COR-L47 (cell line): ENCODE measurements around the gene MCM3AP.
A peak's percentile ranks its signal among the peaks of the same experiment; 100 is the strongest.

Experiments
- DNase-seq: peaks from one replicate; lab custom pipeline; 2025; lab: John Stamatoyannopoulos, UW

Gene MCM3AP

DNA sequence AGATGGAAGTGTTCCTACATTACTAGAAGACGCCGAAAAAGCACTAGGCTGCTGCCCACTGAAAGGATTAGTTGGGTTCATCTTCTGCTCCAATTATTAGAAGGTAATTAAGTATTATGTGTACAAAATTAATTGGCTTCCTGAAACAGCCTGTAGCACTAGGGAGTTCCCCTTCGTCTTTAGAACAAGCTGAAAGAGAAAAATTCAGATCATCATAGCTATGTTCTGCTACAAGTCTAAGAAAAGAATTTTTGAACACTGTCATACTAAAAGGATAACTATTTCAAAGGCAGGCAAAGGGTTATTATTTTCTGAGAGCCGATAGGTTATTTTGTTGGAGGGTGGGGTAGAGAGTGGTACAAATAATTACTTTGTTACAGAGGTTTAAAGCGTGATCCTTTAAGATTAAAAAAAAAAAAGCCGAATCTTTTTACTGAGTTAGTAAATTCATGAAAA is at the start of gene MCM3AP:
Gene MCM3AP (minus strand): TSS at position 406 of the 456 bp plus-strand sequence. CDS start 325 bp downstream, at position 81.
- no peak for DNase-seq

DNA sequence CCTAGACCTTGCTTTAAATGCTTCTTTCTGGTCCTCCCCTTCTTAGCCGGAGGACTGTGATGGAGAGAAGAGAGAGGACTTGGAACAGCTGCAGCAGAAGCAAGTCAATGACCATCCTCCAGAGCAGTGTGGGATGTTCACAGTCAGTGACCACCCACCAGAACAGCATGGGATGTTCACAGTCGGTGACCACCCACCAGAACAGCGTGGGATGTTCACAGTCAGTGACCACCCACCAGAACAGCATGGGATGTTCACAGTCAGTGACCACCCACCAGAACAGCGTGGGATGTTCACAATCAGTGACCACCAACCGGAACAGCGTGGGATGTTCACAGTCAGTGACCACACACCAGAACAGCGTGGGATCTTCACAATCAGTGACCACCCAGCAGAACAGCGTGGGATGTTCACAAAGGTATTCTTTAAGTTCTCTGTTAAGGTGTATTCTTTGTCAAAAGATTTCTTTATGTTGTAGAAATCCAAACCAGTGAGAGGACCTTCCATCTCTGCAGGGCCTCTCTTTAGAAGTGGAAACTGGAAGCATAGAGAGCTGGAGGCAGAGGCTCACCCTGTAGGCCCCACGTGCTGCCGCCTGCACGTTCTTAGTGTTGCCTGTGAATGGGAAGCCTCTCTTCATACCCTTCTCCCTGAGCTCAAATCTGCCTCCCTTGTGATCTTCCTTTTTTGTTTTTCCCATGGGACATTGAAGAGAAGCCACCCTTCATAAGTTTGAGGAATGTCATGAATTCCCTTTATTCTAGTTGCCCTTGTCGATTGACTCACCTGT is 49.1 kb upstream of the MCM3AP start:
- DNase-seq: no peak

DNA sequence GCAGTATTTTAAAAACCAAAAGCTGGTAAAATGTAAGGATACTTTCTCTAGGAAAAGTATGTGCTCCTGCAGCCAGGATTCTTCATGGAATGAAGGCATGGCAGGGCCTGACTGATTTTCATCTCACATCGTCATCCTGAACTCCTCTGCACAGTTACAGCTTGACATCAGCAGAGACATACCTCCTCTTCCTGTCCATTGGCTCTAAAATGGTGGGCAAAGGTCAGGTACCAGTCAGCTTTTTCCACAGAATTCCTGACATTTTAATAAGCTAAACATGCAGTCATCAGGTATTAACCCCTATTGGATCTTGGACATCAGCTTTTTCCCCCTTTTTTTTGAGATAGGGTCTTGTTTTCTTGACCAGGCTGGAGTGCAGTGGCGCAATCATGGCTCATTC is 44.4 kb upstream of the MCM3AP start:
- no peak for DNase-seq

DNA sequence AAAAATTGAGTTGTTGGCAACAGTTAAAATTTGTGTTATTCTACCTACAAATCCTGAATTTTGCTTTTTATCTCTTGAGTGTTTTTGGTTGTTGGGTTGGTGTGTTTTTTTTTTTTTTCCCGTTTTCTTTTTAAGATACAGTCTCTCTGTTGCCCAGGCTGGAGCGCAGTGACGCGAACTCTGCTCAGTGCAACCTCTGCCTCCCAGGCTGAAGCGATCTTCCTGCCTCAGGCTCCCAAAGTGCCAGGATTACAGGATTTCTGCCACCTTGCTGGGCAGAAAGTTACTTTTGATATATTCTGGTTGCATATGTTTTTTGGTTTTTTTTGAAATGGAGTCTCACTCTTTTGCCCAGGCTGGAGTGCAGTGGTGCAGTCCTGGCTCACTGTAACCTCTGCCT is 42.7 kb upstream of the MCM3AP start:
- DNase-seq: no peak

DNA sequence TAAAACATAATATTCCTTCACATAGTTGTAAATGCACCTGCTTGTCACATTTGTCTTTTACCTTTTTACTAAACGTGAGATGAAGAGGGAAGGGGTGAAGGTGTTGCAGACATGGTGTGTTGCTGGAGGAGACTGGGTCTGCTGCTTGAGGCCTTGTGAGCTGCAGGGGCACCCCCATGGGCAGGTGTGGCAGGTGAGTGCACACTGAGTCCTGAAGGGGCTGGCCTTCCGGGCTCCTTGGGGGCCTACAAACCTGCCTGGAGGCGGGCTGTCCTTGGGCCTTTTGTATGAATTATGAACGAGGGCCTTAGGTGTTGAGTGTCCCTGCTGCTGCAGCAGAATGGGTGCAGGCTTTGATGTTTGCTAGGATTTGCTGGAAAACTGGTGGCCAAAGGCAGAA is 42.3 kb upstream of the MCM3AP start:
- DNase-seq: no peak

DNA sequence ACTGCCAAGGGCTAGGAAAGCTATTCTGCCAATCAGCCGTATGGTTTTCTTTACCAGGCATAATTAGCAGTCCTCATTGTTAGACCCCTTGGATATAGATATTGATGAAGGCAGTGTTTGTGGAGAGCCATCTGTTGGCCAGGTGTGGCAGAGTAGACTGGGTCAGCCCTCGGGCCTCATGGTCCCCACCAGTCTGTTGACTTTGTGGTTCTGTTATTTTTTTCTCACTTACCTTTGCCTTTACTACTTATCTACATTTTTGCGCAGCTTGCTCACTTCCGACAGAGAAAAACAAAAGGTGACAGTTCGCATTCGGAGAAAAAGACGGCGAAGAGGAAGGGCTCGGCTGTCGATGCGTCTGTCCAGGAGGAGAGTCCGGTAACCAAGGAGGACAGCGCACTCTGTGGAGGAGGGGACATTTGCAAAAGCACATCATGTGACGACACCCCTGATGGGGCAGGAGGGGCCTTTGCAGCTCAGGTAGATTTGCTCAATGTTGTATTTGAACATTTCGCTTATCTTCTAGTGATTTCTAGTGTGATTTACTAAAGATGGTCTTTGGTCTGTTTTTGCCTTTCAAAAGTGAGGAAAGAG is 40.8 kb upstream of the MCM3AP start:
- DNase-seq: peak; percentile 16

DNA sequence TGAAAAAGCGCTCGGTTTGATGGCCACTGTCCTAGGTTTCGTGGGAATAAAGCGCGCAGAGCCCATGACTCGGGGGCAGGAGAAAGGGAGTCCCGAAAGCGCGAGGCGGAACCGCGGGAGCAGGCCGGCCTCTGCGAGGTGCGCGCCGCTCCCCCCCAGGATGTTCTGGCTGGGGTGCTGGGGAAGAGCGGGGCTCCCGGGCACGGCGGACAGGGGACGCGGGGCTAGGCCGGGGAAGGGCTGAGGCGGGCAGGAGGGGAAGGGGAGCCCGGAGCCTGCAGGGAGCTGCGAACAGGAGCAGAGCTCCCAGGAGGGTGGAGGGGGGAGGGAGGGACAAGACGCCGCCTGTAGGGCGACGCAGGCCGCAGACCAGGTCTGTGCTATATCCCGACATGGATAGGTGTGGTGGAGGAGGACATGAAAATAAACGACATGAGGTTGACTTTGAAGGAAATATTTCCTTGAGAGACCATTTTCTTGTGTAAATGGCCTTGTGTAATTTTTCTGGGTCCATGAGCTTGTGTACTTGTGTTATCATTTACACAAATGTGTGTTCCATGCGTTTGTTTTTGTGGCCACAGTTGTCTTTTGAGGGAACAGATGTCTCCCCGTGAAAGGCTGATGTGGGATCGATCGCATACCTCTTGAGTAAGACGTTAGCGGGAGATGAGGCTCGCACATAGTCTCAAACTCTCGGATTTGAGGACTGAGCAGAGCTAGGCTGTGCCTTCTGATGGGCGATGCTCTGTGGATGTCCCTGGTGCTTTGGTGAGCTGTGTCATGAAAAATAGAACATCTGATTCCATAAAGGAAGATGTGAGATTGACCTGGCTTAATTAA is 39.9 kb upstream of the MCM3AP start:
- DNase-seq: peak; percentile 38

DNA sequence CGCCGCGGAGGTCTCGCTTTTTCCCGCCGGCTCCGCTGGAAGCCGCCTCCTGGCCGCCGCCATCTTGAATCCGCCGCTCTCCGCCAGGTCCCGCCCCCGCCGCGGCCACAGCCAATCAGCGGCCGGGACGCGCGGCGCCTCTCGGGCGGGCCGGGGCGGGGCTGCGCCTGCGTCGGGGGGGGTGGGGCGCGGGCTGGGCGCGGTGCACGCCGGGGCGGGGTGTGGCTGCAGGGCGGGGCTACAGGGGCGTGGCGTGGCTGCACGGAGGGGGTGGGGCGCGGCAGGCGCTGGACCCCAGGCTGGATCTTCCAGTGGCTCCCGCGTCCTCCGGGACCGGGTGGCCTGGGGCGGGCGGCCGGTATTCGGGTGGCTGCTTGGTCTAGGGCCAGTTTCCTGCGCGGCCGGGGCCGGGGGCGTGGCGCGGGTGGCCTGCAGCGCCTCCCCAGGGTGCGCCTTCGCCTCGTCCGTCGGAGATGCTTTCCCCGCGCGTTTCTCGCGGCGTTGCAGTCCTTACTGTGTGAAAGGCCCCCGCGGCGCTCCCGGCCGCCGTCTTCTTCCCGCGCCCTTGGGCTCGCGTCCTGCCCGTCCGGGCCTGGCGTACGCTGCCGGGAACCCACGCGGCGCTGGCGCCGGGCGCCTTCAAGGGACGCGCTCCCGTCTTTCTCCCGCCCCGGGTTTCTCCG is 39.1 kb upstream of the MCM3AP start:
- peak; percentile 84 for DNase-seq

DNA sequence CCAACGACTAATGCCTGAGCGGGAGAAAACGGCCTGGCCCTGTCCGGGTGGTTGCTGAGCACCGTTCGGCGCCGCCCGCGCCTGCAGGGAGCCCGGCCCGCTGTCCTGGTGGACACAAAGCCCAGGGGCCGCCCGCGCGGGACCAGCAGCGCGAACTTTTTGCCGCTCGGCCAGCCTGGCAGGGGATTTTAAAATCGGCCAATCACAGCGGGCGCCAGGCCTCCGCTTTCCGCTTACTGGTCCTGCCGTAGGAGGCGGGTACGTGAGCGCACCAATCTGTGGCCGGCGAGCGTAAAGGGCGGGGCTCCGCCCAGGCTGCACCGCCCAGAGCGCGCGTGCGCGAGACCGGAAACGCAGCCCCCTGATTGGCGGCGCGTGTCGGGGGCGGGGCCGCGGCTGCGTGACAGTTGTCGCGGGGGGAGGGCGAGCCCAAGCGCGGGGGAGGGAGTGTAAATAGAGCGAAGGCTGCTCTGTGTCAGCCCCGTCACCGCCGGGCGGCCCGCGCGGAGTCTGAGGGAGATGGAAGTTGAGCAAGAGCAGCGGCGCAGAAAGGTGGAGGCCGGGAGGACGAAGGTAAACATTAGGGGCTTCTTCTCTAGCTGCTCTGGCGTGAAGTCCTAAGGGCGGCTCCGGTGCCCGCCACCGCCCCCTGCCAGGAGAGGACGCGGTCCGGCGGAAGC is 38.4 kb upstream of the MCM3AP start, which contains the start of the genes C21orf58 and PCNT:
Gene C21orf58 (minus strand): TSS at position 161 of the 680 bp plus-strand sequence. CDS start 1,132 bp downstream, outside the sequence.
Gene PCNT (plus strand): TSS at position 447 of the 680 bp plus-strand sequence. CDS start 73 bp downstream, at position 520.
- DNase-seq: peak; percentile 98

DNA sequence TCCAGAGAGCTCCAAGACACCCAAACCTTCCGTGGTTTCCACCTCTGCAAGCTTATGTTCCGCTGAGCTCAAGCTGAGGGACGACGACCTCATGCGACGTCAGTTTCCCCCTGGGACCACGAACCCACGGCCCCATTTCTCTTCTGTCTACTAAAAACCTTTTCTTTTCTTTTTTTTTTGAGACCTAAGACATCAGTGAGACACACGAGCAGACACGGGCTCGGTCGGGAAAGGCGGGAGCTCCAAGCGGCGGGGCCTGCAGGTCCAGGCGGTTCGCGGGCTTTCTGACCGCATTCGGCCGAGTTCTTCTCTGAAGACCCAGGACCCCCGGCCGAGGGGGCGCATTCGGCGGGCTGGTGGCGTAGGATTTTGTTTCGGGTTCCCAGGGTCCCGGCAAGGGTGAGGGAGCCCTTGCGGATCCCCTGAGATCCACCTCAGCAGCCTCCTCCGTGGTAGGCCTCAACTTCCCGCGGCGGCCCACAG is 37.9 kb upstream of the MCM3AP start:
- DNase-seq: no peak

DNA sequence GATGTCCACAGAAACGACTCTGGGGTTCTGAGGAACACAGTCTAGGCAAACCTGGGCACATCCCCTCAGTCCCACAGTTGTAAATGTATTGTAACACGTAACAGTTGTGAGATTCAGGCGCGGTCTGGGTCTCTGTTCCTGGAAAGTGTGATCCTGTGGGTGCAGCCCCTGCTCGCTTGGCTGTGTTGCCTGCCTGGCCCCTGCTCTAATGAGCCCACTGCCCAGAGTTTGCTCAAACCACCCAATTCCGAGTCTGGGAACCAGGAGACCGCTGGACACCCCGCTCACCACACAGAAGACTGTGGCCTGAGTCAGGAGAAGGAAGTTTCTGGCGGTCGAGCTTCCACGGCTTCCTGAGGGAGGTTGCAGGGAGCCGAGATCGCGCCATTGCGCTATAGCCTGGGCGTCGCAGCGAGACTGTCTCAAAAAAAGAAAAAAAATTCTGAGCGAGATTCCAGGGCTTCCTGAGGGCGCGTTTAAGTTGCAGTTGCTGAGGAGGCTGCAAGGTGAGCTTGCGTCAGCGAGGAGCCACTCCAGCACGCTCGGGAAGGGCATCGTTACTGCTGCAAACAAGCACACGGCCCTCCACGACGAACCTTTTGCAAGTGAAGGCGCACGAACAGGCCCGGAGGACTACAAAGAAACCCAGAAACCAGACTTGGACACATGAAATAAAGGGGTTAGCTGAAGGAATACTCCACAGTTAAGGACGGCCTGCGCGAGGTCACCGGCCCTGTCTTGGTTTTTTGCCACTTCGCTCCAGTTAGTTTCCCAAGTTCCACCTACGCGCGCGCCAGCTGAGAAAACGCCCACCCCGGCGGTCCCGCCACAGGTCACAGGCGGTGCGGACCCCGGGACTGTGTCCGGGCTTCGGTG is 37.2 kb upstream of the MCM3AP start:
- no peak for DNase-seq

DNA sequence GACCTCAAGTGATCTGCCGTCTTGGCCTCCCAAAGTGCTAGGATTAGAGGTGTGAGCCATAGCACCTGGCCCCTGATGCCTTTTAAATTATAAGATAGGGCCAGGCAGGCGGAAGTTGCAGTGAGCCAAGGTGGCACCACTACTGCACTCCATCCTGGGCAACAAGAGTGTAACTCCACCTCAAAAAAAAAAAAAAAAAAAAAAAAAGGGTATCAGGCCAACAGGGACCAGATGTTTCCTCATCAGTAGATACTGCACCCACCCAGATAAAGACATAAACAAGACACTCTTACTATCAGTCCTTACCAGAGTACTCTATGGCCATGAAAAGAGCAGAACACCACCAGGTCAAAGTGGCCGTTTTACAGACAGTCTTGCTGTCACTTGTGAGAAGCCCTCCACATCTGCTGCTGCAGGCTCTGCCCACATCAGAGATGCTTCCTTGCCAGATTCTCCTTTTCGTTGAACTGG is 35.0 kb upstream of the MCM3AP start:
- no peak for DNase-seq

DNA sequence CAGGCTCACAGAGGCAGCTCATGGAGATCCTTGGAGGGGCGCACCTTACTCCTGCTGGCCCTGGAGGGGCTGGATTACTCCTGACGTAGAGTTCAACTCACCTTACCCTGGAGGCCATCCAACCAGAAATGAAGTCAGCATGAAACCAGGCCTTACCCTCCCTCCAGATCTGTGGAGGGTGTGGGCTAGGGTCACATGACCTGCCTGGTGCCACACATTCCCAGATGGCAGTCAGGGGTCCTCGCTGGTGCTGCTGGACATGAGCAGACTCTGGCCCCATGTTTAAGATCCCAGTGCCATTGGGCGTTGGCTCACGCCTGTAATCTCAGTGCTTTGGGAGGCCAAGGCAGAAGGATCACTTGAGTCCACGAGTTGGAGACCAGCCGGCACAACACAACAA is 33.8 kb upstream of the MCM3AP start:
- no peak for DNase-seq

DNA sequence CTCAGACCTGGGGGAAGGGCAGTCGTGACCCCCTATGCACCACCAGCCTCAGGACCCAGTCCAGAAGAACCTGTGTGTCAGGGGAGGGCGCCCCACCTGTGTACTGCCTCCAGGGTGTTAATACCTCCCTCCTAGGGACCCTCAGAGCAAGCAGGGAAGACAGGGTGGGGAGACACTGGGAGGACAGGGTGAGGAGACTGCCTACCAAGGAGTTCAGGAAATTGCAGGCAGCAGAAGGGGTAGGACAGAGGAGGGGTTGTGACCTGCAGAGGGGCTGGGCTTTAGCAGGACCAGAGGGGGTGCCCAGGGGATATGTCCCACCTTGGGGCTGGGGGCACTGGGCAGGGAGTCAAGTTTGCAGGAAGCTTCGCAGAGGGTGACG is 33.0 kb upstream of the MCM3AP start:
- DNase-seq: no peak

DNA sequence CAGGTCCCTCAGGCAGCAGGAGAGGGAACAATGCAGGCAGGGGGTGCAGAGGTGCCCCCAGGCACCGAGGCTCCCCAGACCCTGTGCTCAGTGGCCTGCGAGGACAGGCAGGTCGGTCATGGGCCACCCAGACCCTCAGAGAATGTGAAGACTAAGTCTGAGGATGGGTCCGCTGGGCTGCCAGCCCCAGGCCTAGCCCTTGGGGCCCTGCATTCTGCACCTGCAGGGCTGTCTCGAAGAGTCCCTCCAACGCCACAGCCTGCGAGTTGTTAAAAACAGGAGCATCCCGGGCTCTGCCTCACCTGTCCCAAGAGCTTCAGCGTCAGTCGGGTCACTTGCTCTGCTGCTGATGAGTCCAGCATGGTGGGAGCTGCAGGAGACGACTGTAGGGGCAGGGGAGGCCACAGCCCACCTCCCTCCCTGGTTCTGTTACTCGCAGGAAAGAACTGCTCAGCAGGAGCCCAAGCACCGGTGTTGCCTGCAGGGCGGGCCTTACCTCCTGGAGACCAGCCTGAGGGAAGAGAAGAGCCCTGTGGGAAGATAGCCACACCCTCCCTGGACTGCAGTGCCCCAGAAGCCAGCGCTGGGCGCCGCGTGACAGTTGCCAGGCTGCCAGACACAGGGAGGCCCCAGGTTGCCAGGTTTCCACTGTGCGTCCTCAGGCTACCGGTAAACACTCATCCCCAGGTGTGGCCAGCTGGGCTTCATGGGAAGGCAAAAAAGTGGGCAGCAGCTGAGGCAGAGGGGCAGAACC is 32.5 kb upstream of the MCM3AP start:
- DNase-seq: peak; percentile 96

DNA sequence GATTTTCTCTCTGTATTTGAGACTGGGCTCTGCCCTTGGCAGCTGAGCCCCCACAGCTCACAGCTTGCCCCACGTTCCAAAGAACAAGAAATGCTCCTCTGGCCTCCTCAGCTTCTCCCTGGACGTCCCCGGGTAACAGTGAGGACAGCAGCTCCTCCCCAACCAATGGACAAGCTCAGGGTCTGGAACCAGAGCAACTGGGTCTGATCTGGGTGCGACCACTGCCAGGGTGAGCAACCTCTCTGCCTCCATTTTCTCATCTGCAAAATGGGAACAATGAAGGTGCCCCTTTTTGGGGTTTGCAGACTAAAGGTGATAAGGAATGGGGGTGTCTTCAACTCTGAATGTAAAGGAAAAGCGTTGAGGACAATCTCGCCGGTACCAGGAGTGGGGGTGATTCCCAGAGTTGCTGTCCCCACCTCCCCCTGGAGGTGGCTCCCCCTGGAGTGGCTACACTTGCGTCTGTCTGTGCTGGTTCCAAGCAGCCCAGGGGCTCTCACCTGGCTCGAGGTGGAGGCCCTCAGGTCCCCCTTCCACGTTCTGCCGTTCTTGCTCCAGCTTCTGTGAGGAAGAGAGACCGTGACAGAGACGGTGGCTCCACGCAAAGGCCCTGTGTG is 31.4 kb upstream of the MCM3AP start:
- no peak for DNase-seq

DNA sequence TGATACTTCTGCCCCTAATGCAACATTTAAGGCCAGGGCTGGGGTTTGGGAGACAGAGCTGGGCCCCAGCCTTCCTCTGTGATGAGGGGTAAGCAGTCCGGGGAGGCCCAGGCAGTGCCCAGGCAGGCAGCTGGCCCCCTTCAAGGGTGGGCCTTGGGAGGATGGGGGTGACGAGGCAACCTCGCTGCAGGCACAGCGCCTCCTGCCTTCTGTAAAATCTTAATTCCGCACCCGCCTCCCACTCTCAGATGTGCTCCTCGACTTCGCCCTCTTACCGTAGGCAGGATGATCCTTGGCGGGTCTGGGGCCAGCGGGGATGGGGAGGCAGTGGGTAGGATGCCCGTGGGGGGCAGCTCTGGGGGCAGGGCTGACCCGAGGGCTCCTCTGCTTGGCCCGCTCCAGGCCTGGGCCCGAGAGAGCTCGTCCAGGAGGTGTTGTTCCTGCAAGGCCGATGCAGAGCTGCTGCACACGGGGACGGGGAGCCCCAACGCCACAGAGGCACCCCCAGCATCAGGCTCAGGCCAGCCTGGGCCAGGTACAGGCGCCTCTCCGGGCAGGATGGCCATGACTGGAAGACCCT is 29.1 kb upstream of the MCM3AP start:
- no peak for DNase-seq

DNA sequence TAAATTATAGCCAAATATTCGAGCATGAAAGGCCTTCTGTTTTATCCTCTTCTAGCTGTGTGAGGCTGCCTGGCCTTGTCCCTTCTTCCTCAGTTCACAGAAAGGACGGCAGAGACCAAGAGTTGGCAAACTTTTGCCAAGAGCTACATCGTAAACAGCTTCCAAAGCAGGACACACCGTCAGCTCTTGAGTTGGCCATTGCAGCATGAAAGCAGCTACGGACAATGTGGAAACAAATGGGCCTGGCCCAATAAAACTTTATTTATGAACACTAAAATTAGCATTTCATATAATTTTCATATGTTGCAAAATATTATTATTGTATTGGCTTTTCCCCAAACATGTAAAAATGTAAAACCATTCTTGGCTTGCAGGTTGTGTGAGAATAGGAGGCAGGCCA is 27.5 kb upstream of the MCM3AP start:
- DNase-seq: no peak
